Measurements from ENCODE around the gene SGSM1.

DNA sequence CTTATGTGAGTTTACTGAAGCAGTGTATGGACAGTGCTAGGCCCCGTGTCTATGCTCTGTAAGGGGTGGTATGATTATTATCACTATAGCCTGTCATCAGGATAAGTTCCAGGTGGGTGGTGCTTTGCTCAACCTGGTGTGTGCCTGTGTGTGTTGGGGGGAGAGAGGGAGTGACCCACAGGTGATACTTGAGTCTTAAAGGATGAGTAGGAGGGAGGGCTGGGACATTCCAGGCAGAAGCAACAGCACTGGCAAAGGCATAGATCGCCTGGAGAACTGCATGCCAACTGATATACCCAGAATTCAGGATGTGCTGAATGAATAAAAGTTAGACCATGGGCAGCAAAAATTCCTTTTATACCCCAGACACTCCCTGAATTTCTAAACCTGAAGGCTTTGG is 151.0 kb downstream of the SGSM1 start:
- TF ChIP-seq, protein P1, sequence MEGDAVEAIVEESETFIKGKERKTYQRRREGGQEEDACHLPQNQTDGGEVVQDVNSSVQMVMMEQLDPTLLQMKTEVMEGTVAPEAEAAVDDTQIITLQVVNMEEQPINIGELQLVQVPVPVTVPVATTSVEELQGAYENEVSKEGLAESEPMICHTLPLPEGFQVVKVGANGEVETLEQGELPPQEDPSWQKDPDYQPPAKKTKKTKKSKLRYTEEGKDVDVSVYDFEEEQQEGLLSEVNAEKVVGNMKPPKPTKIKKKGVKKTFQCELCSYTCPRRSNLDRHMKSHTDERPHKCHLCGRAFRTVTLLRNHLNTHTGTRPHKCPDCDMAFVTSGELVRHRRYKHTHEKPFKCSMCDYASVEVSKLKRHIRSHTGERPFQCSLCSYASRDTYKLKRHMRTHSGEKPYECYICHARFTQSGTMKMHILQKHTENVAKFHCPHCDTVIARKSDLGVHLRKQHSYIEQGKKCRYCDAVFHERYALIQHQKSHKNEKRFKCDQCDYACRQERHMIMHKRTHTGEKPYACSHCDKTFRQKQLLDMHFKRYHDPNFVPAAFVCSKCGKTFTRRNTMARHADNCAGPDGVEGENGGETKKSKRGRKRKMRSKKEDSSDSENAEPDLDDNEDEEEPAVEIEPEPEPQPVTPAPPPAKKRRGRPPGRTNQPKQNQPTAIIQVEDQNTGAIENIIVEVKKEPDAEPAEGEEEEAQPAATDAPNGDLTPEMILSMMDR (IDR thresholded peaks at IDR 0.05): no peak
- no peak for TF ChIP-seq ZFX (IDR thresholded peaks at IDR 0.05; ENCODE audit: borderline replicate concordance)
